ENCODE measurements around the gene CCDC27. TPM values are rescaled to one million over a fixed set of nuclear protein-coding genes. Genes with fewer than 3 reads are reported as not detected.

Gene CCDC27
- polyA plus RNA-seq, 3 donors = not detected

GRCh38 chr1:3735688-3736087 lies 16.6 kb upstream of the CCDC27 start:
- peaks cover 16 to 20% of the 10 kb centered on the region in 2 donors for H3K36me3 Mint-ChIP-seq
- Histone ChIP-seq H2AFZ (ENCODE audit: insufficient read depth, low read depth, low read length, poor library complexity, severe bottlenecking) (no peak overlapping the region), H3K9me3 (replicated peaks in 1 of 2; ENCODE audit: control insufficient read depth in 1 of 2, insufficient read depth in 1 of 2, low read length in 2 of 2) (no peaks in the 10 kb centered on the region), H3K4me1 (ENCODE audit: control insufficient read depth in 1 of 2, insufficient read depth in 2 of 2, low read length in 2 of 2) (no peaks in the 10 kb centered on the region), H3K27me3 (ENCODE audit: control insufficient read depth in 2 of 2, insufficient read depth in 2 of 2, low read length in 2 of 2) (no peaks in the 10 kb centered on the region), H3K27ac (ENCODE audit: low read depth in 1 of 2, low read length in 2 of 2) (no peak overlapping the region), H3K4me2 (replicated peaks; ENCODE audit: extremely low read depth, low read length, poor library complexity, severe bottlenecking) (no peak overlapping the region), H3K9ac (ENCODE audit: insufficient read depth, low read length, poor library complexity, severe bottlenecking) (no peak overlapping the region), H4K20me1 (ENCODE audit: insufficient read depth, low read length) (no peaks in the 10 kb centered on the region), H3K4me3 (replicated peaks in 1 of 3; ENCODE audit: low read depth in 2 of 3, low read length in 3 of 3) (no peak overlapping the region), H3K36me3 (replicated peaks in 1 of 2; ENCODE audit: control insufficient read depth in 1 of 2, insufficient read depth in 2 of 2, low read length in 2 of 2) (peaks cover 7 to 39% of the 10 kb centered on the region in 2 donors), H3K79me2 (ENCODE audit: insufficient read depth, low read length) (no peaks in the 10 kb centered on the region)
- TF ChIP-seq CTCF (IDR thresholded peaks at IDR 0.05) = no peak
- H3K9me3 Mint-ChIP-seq = no peaks in the 10 kb centered on the region
- no peak overlapping the region for H3K4me3 Mint-ChIP-seq
- peaks cover 2 to 8% (median 2%) of the 10 kb centered on the region in 3 donors for H3K27me3 Mint-ChIP-seq (ENCODE audit: low read depth in 3 of 3)
- intact Hi-C loops (cut with micrococcal nuclease) = no loop called here
- 95% methylated on average over 6 of the region's 13 CpGs for WGBS (ENCODE audit: insufficient coverage)
- H3K27ac Mint-ChIP-seq = peak overlapping the region in 1 of 7 donors; percentile 21
- H3K4me1 Mint-ChIP-seq = no peaks in the 10 kb centered on the region
- DNase-seq = no peak

GRCh38 chr1:3736131-3736561 lies 16.1 kb upstream of the CCDC27 start:
- no peaks in the 10 kb centered on the region for H3K79me2 ChIP-seq (ENCODE audit: insufficient read depth, low read length)
- no peak overlapping the region for H3K4me3 Mint-ChIP-seq
- DNase-seq = no peak

More at GRCh38 chr1:3736131-3736561, 16.1 kb upstream of the CCDC27 start:
- Mint-ChIP-seq H3K36me3 (peaks cover 18 to 20% of the 10 kb centered on the region in 2 donors), H3K4me1 (no peaks in the 10 kb centered on the region), H3K27me3 (ENCODE audit: low read depth in 3 of 3) (peaks cover 0 to 6% (median 2%) of the 10 kb centered on the region in 3 donors), H3K9me3 (no peaks in the 10 kb centered on the region), H3K27ac (no peak overlapping the region)
- no peak overlapping the region for H3K4me3 ChIP-seq (replicated peaks in 1 of 3; ENCODE audit: low read depth in 2 of 3, low read length in 3 of 3)
- H4K20me1 ChIP-seq (ENCODE audit: insufficient read depth, low read length) = no peaks in the 10 kb centered on the region
- 89% methylated on average over 12 of the region's 13 CpGs for WGBS (ENCODE audit: insufficient coverage)
- no peak overlapping the region for H3K4me2 ChIP-seq (replicated peaks; ENCODE audit: extremely low read depth, low read length, poor library complexity, severe bottlenecking)
- no peak overlapping the region for H3K9ac ChIP-seq (ENCODE audit: insufficient read depth, low read length, poor library complexity, severe bottlenecking)
- H2AFZ ChIP-seq (ENCODE audit: insufficient read depth, low read depth, low read length, poor library complexity, severe bottlenecking) = no peak overlapping the region
- no peaks in the 10 kb centered on the region for H3K9me3 ChIP-seq (replicated peaks in 1 of 2; ENCODE audit: control insufficient read depth in 1 of 2, insufficient read depth in 1 of 2, low read length in 2 of 2)
- no peak for TF ChIP-seq CTCF (IDR thresholded peaks at IDR 0.05)
- H3K36me3 ChIP-seq (replicated peaks in 1 of 2; ENCODE audit: control insufficient read depth in 1 of 2, insufficient read depth in 2 of 2, low read length in 2 of 2) = peaks cover 7 to 39% of the 10 kb centered on the region in 2 donors
- H3K27ac ChIP-seq (ENCODE audit: low read depth in 1 of 2, low read length in 2 of 2) = no peak overlapping the region
- intact Hi-C loops (cut with micrococcal nuclease) = no loop called here
- no peaks in the 10 kb centered on the region for H3K4me1 ChIP-seq (ENCODE audit: control insufficient read depth in 1 of 2, insufficient read depth in 2 of 2, low read length in 2 of 2)
- no peaks in the 10 kb centered on the region for H3K27me3 ChIP-seq (ENCODE audit: control insufficient read depth in 2 of 2, insufficient read depth in 2 of 2, low read length in 2 of 2)
